ENCODE results near the gene PIGZ.

PIGZ gene

GRCh38 chr3:196988241-196989029, 19.8 kb upstream of the PIGZ start:
- no peak for TF ChIP-seq CTCF (IDR thresholded peaks at IDR 0.05; ENCODE audit: low read depth, low read length)

GRCh38 chr3:196987022-196987421, 18.4 kb upstream of the PIGZ start:
- TF ChIP-seq CTCF (IDR thresholded peaks at IDR 0.05; ENCODE audit: low read depth, low read length) = no peak
- no peak overlapping the region for H3K4me3 ChIP-seq (replicated peaks in 1 of 2; ENCODE audit: low read depth in 2 of 2, low read length in 2 of 2)
- DNase-seq (ENCODE audit: low read depth in 2 of 2) = no peak

More at GRCh38 chr3:196988241-196989029, 19.8 kb upstream of the PIGZ start:
- DNase-seq (ENCODE audit: low read depth in 2 of 2) = no peak
- no peak overlapping the region for H3K4me3 ChIP-seq (replicated peaks in 1 of 2; ENCODE audit: low read depth in 2 of 2, low read length in 2 of 2)

GRCh38 chr3:196985954-196986885, 17.6 kb upstream of the PIGZ start:
- no peak overlapping the region for H3K4me3 ChIP-seq (replicated peaks in 1 of 2; ENCODE audit: low read depth in 2 of 2, low read length in 2 of 2)
- peak in 1 of 2 donors; percentile 17 for DNase-seq (ENCODE audit: low read depth in 2 of 2)
- no peak for TF ChIP-seq CTCF (IDR thresholded peaks at IDR 0.05; ENCODE audit: low read depth, low read length)

GRCh38 chr3:196985298-196985697, 16.7 kb upstream of the PIGZ start:
- DNase-seq (ENCODE audit: low read depth in 2 of 2) = no peak
- no peak overlapping the region for H3K4me3 ChIP-seq (replicated peaks in 1 of 2; ENCODE audit: low read depth in 2 of 2, low read length in 2 of 2)
- no peak for TF ChIP-seq CTCF (IDR thresholded peaks at IDR 0.05; ENCODE audit: low read depth, low read length)

GRCh38 chr3:196983186-196983585, 14.6 kb upstream of the PIGZ start:
- no peak for DNase-seq (ENCODE audit: low read depth in 2 of 2)
- H3K4me3 ChIP-seq (replicated peaks in 1 of 2; ENCODE audit: low read depth in 2 of 2, low read length in 2 of 2) = no peak overlapping the region
- TF ChIP-seq CTCF (IDR thresholded peaks at IDR 0.05; ENCODE audit: low read depth, low read length) = no peak

GRCh38 chr3:196981657-196982056, 13.0 kb upstream of the PIGZ start:
- DNase-seq (ENCODE audit: low read depth in 2 of 2) = no peak
- no peak for TF ChIP-seq CTCF (IDR thresholded peaks at IDR 0.05; ENCODE audit: low read depth, low read length)
- no peak overlapping the region for H3K4me3 ChIP-seq (replicated peaks in 1 of 2; ENCODE audit: low read depth in 2 of 2, low read length in 2 of 2)
